HepG2 (cell line): ENCODE results near the gene PPCDC. TPM values are rescaled to one million over a fixed set of nuclear protein-coding genes. Genes with fewer than 3 reads are reported as not detected.

Experiments
- BCL6 ChIP-seq: IDR thresholded peaks from 2 replicates; pipeline ENCODE4 v1.6.1; 2016; ENCODE audit warnings: missing genetic modification reagents, missing compliant biosample characterization
- CENPT ChIP-seq: sonication (generic); formaldehyde crosslinking; IDR thresholded peaks from 2 replicates; pipeline ENCODE4 v1.8.0; 2022; ENCODE audit warnings: low read depth, mild to moderate bottlenecking, moderate library complexity, missing genetic modification reagents
- DBP ChIP-seq: sonication (generic); formaldehyde crosslinking; IDR thresholded peaks from 2 replicates; pipeline ENCODE4 v1.4.0; 2020; ENCODE audit warnings: missing genetic modification reagents; ENCODE audit errors: not compliant biosample characterization
- ETS1 ChIP-seq: sonication (generic); formaldehyde crosslinking; IDR thresholded peaks from 2 replicates; pipeline ENCODE4 v1.4.0; 2020; ENCODE audit warnings: missing genetic modification reagents
- HBP1 ChIP-seq: IDR thresholded peaks from 2 replicates; pipeline ENCODE4 v1.6.1; 2016; ENCODE audit warnings: low read depth, control low read depth
- HES4 ChIP-seq: sonication (generic); formaldehyde crosslinking; IDR thresholded peaks from 2 replicates; pipeline ENCODE4 v1.9.0; 2021; ENCODE audit warnings: mild to moderate bottlenecking, missing genetic modification reagents, borderline replicate concordance
- KAT2B ChIP-seq: fragments of 150-350 bp; IDR thresholded peaks from 2 replicates; pipeline ENCODE4 v1.6.1; 2014; ENCODE audit warnings: low read depth, low read length, borderline replicate concordance
- MIXL1 ChIP-seq: IDR thresholded peaks from 2 replicates; pipeline ENCODE4 v1.6.1; 2016
- ONECUT2 ChIP-seq: sonication (generic); formaldehyde crosslinking; IDR thresholded peaks from 2 replicates; pipeline ENCODE4 v1.4.0; 2020; ENCODE audit warnings: missing genetic modification reagents
- PRDM15 ChIP-seq: sonication (generic); formaldehyde crosslinking; IDR thresholded peaks from 2 replicates; pipeline ENCODE4 v1.4.0; 2020; ENCODE audit warnings: missing genetic modification reagents
- ZBTB21 ChIP-seq: sonication (generic); formaldehyde crosslinking; IDR thresholded peaks from 2 replicates; pipeline ENCODE4 v1.4.0; 2020; ENCODE audit warnings: missing genetic modification reagents
- ZBTB49 ChIP-seq: sonication (generic); formaldehyde crosslinking; IDR thresholded peaks from 2 replicates; pipeline ENCODE4 v1.4.0; 2020; ENCODE audit warnings: missing genetic modification reagents, borderline replicate concordance
- ZHX1 ChIP-seq: sonication (generic); formaldehyde crosslinking; IDR thresholded peaks from 2 replicates; pipeline ENCODE4 v1.8.1; 2022; ENCODE audit warnings: low read depth, mild to moderate bottlenecking, missing genetic modification reagents
- ZNF207 ChIP-seq: fragments of 450-650 bp; IDR thresholded peaks from 2 replicates; pipeline ENCODE4 v1.6.1; 2016; ENCODE audit warnings: antibody characterized with exemption, borderline replicate concordance
- ZNF232 ChIP-seq: sonication (generic); formaldehyde crosslinking; IDR thresholded peaks from 2 replicates; pipeline ENCODE4 v1.4.0; 2020; ENCODE audit warnings: missing genetic modification reagents, borderline replicate concordance
- ZNF234 ChIP-seq: sonication (generic); formaldehyde crosslinking; conservative IDR thresholded peaks from 2 replicates; pipeline ENCODE4 v1.5.1; 2020; ENCODE audit warnings: mild to moderate bottlenecking, missing genetic modification reagents
- polyA plus RNA-seq, 8 experiments: library from polyadenylated mRNA; depleted of rRNA in 3 of 8; stranded (reverse) in 7 of 8; unstranded in 1 of 8; fragments of >200 nt; fragmentation: Illumina TruSeq in 4 of 8; extraction: Trizol in 4 of 8; gene quantifications; 2 replicates each; pipeline versions ENCODE4 v1.2.1 to v1.2.3, GENCODE V29; 2011 to 2016; ENCODE audit warnings: low read depth in 4 of 8, missing spikeins in 1 of 8, mixed read lengths in 1 of 8; ENCODE audit not compliant: insufficient read depth in 1 of 8
- total RNA-seq, 5 experiments: library from RNA; depleted of rRNA; stranded (reverse); fragments of >200 nt; fragmentation: Illumina TruSeq; extraction: Trizol; gene quantifications; 2 replicates each; pipeline ENCODE4 v1.2.3, GENCODE V29; 2016; ENCODE audit warnings: low read depth in 1 of 5

The PPCDC gene
- total and polyA plus RNA-seq, 2 of the 13 experiments (the other 11 are each of a cell fraction or from before 2014, with no cell fraction given): 12.3 to 12.8 TPM

- TF ChIP-seq HBP1 (CRISPR knock-in tag): peak; percentile 73; the same call in 1 of the 2 replicates
- no peak for TF ChIP-seq ZBTB21
- no peak for TF ChIP-seq DBP
- TF ChIP-seq MIXL1: 0 out of 2 replicates have a peak, but pooled peaks have one; percentile 46
- TF ChIP-seq CENPT (CRISPR knock-in tag): peak; percentile 7; the same call in 1 of the 2 replicates
- TF ChIP-seq ZNF234: no peak
- peak; percentile 69; the same call in 1 of the 2 replicates for TF ChIP-seq ZNF232 (CRISPR knock-in tag)
- TF ChIP-seq BCL6: peak; percentile 32; the same call in 1 of the 2 replicates
- no peak; the same call in 1 of the 2 replicates for TF ChIP-seq ONECUT2 (CRISPR knock-in tag)
- no peak for TF ChIP-seq ZHX1 (CRISPR knock-in tag)
- TF ChIP-seq HES4 (CRISPR knock-in tag): no peak
- no peak for TF ChIP-seq KAT2B
- no peak for TF ChIP-seq ZNF207
- no peak for TF ChIP-seq ZBTB49 (CRISPR knock-in tag)
- no peak for TF ChIP-seq ETS1 (CRISPR knock-in tag)
- TF ChIP-seq PRDM15 (CRISPR knock-in tag): no peak
Observed at GRCh38 chr15:75023181-75023871, at the start of gene PPCDC (continued).
